Activated T-cell treated with anti-CD3 and anti-CD28 coated beads for 4 hours (primary cell): ENCODE data around the gene SERF2.
"Not testable (repeated sequence)": the region's sequence is repeated elsewhere in the genome, so short reads cannot be mapped to it uniquely, and the experiment has no call there.

Experiments
- DNase-seq: peaks from one replicate; pipeline ENCODE4 v3.0.0-alpha.2; 2020

The SERF2 gene

DNA sequence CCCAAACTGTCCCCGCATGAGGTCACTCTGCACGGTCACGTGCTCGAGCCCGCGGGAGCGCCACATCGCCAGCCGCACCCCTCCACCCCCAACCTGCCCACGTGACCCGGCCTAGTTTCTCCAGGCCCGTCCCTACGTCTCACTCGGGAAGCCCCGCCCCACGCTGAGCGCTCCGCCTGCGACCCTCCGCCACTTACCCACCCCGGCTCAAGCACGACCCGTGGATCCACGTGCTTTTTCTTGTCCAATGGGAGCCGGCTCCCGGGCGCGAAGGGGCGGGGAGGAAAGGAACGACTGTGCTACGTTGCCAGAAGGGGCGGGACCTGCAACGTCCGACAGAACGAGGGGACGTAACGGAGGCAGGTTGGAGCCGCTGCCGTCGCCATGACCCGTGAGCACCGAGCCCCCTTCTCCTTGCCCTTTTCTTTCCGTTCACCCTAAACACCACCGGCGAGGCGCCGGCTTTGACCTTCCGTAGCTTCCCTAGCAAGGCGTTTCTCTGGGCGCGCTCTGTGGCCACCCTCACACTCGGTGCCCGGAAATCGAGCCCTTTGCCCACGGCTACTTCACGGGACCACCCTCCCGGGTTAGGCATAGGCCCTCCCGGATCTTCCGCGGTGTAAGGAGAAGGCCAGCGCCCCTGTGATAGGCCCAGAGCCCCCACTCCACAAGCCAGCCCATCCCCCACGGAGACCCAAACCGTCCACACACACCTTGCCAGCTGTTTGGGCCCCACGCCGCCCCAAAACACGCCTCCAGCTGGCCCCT, at the start of gene SERF2:
SERF2 (plus strand) TSS at position 328 of the 768 bp plus-strand sequence; CDS start at position 385, 57 bp downstream.
- peak; percentile 100 for DNase-seq

DNA sequence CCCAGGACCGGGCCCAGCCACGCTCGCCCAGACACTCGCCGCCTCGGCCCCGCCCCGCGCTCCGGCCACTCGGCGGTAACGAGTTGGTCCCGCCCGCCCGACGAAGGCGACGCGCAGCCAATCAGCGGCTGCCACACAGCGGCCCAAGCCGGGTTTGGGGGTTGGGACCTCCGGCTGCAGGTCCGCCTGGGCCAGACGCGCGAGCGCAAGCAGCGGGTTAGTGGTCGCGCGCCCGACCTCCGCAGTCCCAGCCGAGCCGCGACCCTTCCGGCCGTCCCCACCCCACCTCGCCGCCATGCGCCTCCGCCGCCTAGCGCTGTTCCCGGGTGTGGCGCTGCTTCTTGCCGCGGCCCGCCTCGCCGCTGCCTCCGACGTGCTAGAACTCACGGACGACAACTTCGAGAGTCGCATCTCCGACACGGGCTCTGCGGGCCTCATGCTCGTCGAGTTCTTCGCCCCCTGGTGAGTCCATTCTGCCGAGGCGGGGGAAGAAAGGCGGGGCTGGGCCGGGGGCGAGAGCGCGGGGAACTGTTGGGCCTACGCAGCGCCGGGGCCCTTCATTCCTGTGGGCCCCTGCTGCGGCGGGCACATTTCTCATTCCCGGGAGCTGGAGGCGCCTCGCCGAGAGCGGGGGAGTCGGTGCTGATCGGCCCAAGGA, 45.7 kb upstream of the SERF2 start, which contains the start of gene PDIA3:
PDIA3 (plus strand) TSS at position 194 of the 658 bp plus-strand sequence; CDS start at position 296, 102 bp downstream.
- peak; percentile 70 for DNase-seq

DNA sequence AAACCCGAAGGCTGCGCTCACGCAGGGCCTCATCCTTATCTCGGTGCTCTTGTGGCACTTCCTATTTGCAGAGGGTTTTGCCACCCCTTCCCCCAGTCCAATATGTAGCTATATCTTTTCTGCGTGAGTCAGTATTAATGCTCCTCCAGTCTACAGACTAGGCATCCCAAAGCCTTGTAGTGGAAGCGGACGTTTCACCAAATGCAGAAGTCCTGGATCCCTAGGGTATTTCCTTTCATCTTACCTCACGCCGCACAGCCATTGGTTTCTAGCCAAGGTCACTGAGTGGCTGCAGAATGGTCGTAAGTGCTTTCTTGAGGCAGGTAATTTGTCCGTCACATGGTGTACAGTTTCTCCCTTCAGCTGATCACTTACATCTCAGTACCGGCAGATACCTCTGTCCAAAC, 45.2 kb upstream of the SERF2 start:
- DNase-seq, result not testable (repeated sequence)

DNA sequence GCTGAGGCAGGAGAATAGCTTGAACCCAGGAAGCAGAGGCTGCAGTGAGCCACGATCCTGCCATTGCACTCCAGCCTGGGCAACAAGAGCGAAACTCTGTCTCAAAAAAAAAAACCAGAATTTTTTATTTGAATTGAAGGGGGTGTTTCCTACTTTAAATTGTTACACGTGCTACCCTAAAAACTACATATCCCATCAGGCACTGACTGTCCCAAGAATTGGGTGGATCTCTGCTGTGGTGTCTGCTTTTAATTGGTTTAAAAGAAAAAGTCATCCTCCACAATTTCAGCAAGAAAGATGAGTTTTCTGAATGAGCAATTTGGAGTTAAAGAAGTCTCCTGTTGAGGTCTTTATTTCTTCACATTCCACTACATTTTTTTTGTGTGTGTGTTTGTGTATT, 43.7 kb upstream of the SERF2 start:
- DNase-seq, result no peak

DNA sequence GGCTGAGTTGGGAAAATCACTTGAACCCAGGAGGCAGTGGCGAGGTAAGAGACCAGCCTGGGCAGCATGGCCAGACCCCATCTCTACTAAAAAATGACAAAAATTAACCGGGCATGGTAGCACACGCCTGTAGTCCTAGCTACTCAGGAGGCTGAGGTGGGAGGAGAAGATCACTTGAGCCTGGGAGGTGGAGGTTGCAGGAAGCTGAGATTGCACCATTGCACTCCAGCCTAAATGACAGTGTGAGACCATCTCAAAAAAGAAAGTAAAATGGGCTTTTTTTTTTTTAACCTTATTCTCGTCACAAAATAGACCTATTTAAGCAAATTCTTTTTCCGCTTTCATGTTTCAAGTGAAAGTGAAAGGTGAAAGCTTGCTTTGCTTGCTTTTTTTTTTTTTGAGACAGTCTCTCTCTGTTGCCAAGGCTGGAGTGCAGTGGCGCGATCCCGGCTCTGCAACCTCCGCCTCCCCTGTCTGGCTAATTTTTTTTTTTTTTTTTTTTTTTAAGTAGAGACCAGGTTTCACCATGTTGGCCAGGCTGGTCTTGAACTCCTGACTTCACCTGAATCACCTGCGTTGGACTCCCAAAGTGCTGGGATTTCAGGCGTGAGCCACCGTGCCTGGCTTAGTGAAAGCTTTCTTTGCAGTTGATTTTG, 42.3 kb upstream of the SERF2 start:
- peak; percentile 14 for DNase-seq

DNA sequence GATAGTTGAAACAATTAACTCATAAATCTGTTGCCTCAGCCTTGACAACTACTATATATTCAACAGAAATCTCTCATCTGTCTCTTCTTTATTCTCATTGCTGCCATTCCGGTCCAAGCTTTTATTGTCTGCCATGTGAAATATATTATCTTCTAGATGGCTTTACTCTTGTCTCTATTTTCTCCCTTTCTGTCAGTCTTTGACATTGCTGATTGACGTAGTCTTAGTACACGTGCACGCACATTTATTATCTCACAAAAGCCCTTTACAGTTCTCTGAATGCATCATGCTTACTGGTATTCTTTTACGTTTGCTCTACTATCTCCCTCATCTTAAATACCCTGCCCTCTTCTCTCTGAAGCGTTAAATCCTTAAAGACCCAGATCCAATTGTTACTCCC, 40.2 kb upstream of the SERF2 start:
- no peak for DNase-seq

DNA sequence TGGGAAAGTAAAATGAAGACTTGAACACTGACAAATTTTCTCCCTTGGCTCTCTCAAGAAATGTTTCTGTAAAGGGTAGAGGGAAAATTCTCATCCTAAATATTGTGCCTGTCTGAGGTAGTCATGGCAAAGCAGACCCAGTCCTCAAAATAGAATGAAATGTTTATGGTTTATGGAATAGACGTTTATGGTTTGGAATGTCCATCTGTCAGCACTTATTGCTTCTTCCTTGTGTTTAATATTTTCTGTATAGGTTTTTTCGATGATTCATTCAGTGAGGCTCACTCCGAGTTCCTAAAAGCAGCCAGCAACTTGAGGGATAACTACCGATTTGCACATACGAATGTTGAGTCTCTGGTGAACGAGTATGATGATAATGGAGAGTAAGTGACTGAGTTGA, 29.3 kb upstream of the SERF2 start:
- DNase-seq, result no peak

DNA sequence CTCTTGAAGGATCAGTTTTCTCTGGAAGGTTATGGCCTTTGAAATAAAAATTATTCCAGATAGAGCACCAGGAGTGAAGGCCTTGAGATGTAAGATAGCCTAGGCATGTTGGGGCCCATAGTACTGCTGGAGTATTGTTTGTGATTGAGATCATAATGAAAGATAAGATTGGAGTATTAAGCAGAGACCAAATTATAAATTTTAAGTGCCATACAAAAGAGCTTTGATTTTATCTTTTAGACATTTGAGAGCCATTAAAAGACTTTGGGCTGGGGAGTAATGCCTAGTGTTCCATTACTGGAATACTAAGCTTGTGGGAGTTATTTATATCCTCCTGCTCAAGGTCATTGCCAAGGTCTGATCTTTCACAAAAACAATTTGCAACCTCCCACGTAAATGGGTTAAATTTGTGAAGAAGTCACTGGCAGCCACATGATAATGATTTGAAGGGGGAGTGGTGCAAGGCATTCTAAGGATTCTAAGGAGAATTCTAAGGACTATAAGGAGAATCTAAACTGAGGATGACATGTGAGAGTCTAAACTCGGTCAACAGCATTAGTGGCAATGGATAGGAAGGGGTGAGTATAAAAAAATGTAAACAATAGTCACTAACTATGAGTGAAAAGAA, 28.2 kb upstream of the SERF2 start:
- no peak for DNase-seq

DNA sequence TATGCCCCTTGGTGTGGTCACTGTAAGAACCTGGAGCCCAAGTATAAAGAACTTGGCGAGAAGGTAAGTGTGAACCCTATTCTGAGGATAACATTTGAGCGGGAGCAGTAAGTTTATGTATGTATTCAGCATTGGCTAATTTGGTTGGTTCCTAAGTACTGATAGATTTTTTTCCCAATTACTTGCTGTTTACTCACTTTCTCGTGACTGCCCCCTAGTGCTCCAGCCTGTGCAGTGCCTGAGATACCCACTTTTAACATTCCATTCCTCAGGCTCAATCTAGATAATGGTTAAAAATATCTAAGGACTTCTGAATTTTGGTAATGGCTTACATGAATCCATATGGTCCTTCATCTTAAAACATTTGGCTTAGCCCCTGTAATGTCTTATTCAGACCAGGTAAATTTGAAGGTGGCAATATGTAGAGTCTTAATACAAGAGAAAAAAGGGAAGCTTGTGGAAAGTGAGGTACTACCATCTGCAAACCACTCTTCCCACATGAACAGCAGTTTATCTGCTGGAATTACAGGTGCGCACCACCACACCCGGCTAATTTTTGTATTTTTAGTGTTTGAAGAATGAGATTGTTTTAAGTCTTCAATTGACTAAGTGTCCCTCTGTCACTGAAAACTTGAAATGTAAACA, 22.4 kb upstream of the SERF2 start:
- DNase-seq, result peak; percentile 51

DNA sequence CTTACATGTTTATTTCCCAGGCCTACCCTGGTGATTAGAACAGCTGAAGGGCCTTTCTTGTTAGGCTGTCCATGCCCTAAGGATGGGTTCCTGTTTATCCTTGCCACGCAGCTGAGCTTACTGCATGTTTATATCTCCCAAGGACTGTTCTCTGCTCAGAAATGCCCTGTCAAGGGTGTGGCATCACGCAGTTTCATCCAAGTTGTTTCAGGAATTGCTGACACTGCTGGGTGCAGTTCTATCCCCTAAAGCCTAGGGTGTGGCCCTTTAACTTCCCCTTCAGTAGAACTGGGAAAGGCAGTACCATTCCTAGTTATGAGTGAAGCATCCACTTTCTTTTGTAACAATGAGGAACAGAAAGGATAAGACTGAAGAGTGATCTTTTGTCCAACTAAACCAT, 20.3 kb upstream of the SERF2 start:
- no peak for DNase-seq

DNA sequence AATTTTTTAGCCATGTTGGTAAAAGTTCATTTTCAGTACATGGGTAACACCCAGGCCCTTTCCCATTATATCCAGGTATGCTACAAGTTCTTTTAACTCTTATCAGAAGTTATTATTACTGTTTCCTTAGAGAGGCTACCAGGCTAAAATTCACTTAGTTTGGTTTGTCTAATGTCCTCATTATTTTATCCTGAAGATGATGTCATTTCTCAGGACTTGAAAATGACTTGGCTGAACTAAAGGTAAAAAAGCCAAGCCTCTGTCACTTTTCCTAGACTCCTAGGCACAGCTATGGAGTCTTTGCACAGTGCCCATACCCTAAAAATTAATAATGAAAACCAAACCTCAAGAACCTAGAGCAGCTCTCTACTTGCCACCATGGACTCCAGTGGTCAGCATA, 19.5 kb upstream of the SERF2 start:
- DNase-seq, result no peak

DNA sequence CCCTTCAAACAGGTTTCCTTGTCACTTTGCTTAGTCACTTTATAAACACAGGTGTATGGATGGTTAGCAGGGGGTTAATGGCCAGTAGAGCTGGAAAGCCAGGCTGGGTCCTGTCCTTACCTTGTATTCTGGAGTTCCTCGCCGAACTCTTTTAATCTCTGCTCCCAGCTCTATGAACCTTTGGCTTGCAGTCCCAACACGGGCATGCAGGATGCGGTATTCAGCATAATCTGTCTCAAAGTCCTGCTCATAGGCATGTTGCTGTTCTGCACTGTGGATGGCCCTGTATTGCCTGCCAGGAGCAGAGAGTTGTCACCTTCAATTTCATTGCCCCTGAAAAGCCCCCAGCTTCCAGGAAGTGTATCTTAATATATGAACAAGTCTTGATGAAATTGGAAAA, 18.1 kb upstream of the SERF2 start:
- DNase-seq, result no peak

DNA sequence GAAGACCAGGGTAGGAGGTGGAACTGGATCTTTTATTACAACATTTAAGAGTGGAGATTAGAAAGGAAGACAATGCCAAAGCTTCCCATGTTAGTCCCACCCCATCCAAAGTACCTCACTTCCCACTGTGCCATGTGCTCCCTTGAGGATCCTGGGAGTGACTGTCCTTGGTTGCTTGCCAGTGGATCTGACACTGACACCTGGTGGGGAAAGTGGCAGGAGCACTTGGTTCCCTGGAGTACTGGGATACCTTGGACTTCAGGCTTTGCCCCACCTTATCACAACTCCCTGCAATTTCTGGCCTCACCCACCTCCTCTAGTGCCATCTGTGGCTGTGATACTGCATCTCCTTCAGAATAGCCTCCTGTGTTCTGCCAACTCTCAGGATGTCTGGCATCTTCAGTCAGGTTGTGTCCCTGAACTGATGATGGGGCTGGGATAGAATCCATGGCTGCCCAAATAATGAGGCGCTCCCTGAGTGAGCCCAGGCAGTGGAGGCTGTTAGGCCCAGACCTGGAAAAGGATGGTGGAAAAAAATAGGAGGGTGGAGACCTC, 16.6 kb upstream of the SERF2 start:
- DNase-seq, result no peak

DNA sequence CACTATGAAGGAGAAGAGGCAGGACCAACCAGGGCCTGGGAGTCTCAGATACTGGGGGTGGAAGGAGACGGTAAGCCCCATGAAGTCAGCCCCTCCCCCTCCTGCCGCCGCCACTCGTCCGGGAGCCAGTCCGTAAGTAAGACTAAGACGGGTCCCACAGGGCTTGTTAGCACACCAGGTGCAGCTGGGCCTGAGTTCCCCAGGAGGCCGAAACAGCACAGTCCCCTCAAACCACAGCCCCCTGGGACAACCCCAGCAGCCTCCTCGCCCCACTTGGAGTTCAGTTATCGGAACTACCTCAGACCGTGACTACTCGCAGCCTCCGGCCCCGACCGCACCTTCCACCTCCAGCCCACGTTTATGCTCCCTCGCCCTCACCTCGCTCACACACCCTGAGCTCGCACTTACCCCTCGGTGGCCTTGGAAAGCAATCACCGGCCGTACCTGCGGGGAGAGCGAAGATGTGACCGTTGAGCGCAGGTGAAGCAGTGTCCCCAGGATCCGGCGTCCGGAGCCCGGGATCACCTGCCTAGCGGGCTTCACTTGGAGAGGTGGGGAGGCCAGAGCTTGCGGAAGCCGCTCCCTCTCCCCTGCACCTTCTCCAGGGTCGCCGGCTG, 15.9 kb upstream of the SERF2 start:
- no peak for DNase-seq

DNA sequence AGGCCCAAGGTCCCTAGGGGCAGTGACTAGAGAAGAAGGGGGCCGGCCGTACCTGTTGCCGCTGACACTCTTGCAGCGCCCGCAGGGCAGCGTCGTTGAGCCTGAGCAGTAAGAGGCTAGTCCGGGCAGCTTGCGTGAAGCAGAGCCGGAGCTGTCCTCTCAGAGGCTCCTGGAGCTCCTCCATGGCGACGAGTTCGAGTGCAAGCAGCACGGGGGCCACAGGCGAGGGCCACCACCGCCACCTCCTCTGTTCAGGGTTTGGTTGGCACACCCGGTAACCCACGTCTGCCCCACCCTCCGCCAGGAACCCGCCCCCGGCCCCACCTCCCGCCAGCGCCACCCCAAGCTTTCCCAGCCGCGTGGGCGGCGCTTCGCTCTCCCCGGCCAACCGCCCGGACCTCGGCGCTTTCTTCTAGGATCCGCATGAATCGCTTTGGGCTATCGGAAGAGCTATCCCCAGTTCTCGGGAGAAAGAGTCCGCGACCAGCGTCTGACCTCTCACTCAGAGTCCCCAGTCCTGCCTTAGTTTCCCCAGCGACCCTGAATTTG, 15.3 kb upstream of the SERF2 start, which contains the start of gene ELL3:
ELL3 (minus strand) TSS at position 249 of the 549 bp plus-strand sequence; CDS start at position 184, 65 bp downstream.
- peak; percentile 71 for DNase-seq

DNA sequence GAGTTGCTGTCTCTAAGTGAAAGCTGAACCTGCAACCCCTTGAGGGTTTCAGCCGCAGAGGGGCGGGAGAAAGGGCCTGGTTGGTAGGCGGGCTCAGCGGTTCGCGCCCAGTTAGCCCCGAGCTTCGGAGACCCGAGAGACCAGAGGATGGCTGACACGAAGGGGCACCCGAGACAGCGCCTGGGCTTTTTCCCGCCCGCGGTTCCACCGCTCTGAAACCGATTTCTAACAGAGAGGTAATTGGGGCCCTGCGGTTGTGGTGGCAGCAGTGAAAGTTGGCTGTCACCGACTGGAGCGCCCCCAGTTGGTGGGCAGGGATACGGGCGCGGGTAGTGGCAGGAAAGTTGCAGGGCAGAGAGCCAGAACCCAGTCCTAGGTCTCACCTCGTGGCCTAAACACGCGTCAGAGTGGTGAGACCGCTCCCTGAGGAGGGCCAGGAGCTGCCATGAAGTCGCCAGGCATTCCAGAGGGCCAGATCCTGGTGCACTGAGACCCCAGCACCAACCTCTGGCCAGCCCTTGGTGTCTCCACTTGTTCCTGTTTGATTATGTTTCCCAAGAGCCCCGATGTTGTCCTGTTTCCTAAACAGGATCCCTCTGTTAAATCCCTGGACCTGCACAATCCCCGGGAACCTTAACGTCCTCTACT, 14.7 kb upstream of the SERF2 start:
- peak; percentile 78 for DNase-seq

DNA sequence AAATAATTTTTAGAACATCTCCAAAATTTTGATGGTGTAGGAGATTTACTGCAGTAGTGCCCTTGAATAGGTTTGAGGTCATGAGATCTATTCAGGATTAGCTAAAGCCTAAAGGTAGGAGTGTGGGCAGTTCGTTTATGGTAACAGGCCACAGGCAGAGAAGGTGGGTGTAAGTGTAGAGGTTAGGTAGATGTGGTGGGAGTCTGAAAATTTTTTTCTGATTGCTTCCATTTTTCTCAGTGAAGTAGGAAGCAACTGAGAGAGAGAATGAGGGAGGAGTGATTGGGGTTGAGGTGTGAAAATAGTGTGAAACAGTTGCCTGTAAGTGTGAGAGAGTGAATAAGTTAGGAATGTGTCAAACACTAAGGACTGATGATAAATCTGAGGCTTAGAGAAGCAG, 13.1 kb upstream of the SERF2 start:
- no peak for DNase-seq

DNA sequence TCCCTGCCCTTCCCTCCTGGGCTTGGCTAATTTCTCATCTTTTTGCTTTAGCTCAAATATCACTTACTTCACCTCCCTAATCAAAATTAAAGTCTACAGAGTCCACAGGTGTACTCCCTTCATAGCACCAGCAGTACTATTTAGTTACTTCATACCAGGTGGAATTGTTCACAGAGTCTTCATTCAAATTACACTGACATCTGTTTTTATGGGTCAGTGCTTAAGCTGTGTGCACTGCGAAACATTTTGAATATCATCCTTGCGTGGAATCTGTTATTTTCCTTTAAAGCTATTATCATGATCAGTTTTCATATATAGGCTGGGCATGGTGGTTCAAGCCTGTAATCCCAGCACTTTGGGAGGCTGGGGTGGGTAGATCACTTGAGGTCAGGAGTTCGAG, 2.7 kb upstream of the SERF2 start:
- DNase-seq, result no peak

DNA sequence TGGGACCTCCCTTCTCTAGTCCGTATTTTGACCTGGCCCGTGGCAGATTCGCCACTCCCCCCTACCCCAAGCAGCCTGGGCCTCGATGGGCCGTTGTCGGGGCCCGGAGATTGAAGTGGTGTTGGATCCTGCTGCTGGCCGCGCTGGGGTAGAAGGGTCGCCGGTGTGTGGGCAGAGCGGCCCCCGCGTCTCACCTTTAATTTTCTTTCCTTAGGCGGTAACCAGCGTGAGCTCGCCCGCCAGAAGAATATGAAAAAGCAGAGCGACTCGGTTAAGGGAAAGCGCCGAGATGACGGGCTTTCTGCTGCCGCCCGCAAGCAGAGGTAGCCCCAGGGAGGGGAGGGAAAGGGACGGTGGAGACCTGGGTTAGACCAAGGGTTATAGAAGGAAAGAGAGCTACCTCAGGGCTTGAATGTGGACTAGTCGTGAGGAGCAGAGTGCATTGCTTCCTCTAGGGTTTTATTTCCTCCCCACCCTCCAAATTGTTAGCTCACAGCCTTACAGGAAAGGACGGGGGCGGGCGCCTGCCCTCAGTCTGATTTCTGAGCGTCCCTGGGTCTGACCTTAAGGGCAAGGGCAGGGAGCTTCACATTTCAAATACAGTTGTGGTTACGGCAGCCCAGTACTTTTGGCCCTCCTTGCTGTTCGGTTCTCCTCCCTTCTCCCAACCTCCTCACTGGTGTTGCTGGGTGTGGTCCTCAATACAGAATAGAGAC, 799 bp downstream of the SERF2 start:
- no peak for DNase-seq

DNA sequence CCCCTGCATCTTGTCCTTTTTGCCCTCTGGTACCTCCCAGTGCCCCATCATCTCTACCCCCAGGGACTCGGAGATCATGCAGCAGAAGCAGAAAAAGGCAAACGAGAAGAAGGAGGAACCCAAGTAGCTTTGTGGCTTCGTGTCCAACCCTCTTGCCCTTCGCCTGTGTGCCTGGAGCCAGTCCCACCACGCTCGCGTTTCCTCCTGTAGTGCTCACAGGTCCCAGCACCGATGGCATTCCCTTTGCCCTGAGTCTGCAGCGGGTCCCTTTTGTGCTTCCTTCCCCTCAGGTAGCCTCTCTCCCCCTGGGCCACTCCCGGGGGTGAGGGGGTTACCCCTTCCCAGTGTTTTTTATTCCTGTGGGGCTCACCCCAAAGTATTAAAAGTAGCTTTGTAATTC, 1.5 kb downstream of the SERF2 start:
- DNase-seq, result no peak
